NB4 (cell line): ENCODE data around the gene BCL11B.

Source experiments
- DNase-seq: peaks from one replicate; pipeline ENCODE4 v3.0.0; 2010; ENCODE audit warnings: low read depth
- H3K4me3 ChIP-seq: one replicate; pipeline ENCODE4 v1.5.1; 2011; ENCODE audit warnings: mild to moderate bottlenecking, low read depth, low read length, moderate library complexity
- CTCF ChIP-seq: IDR thresholded peaks from one replicate; pipeline ENCODE4 v1.5.1; 2012; ENCODE audit warnings: low read depth, low read length
- MAX ChIP-seq: IDR thresholded peaks from 2 replicates; pipeline ENCODE4 v1.6.1; 2011; ENCODE audit warnings: low read depth, low read length
- MYC ChIP-seq: IDR thresholded peaks from 2 replicates; pipeline ENCODE4 v1.6.1; 2011; ENCODE audit warnings: low read depth, low read length
- POLR2A ChIP-seq: IDR thresholded peaks from 2 replicates; pipeline ENCODE4 v1.6.1; 2011; ENCODE audit warnings: mild to moderate bottlenecking; ENCODE audit not compliant: insufficient read length; ENCODE audit errors: extremely low read depth

Gene BCL11B

GRCh38 chr14:99271951-99272631 lies at the start of gene BCL11B:
Gene BCL11B, minus strand, starts transcription at chr14:99272197. Its CDS starts 979 bp downstream, at chr14:99271218.
- peak; percentile 93 for DNase-seq
- H3K4me3 ChIP-seq = peak within 1 kb of the TSS; percentile 58
- no peak for TF ChIP-seq MYC
- no peak for TF ChIP-seq POLR2A
- TF ChIP-seq MAX = peak; percentile 46
- peak; percentile 41 for TF ChIP-seq CTCF

- no peak for DNase-seq
- TF ChIP-seq CTCF = no peak
- TF ChIP-seq MYC = no peak
- TF ChIP-seq POLR2A = no peak
- no peak for TF ChIP-seq MAX
- H3K4me3 ChIP-seq = no peak overlapping the region
Measured at GRCh38 chr14:99321236-99321925, 49.4 kb upstream of the BCL11B start.

GRCh38 chr14:99320621-99321235 lies 48.7 kb upstream of the BCL11B start:
- TF ChIP-seq MYC (no peak), CTCF (no peak), MAX (no peak), POLR2A (no peak)
- no peak for DNase-seq
- H3K4me3 ChIP-seq = no peak overlapping the region

- no peak for TF ChIP-seq POLR2A
- TF ChIP-seq CTCF = peak; percentile 84
- peak; percentile 34; the same call in 1 of the 2 replicates for TF ChIP-seq MYC
- peak; percentile 52; the same call in 1 of the 2 replicates for TF ChIP-seq MAX
- DNase-seq = peak; percentile 72
- no peak overlapping the region for H3K4me3 ChIP-seq
Measured at GRCh38 chr14:99320105-99320572, 48.1 kb upstream of the BCL11B start.

GRCh38 chr14:99318959-99319295 lies 46.9 kb upstream of the BCL11B start:
- TF ChIP-seq POLR2A (no peak), CTCF (no peak), MYC (no peak), MAX (no peak)
- H3K4me3 ChIP-seq = no peak overlapping the region
- DNase-seq = no peak
